GM12878 (cell line): ENCODE data around the gene MAP1LC3A. TPM values are rescaled to one million over a fixed set of nuclear protein-coding genes. Genes with fewer than 3 reads are reported as not detected.

ENCODE experiments used
- ATF3 ChIP-seq: IDR thresholded peaks from 2 replicates; pipeline ENCODE4 v1.6.1; 2011; ENCODE audit warnings: low read depth, mild to moderate bottlenecking, low read length, moderate library complexity, borderline replicate concordance; ENCODE audit errors: extremely low read depth
- BACH1 ChIP-seq: fragments of 450-650 bp; IDR thresholded peaks from 2 replicates; pipeline ENCODE4 v1.6.1; 2017; ENCODE audit warnings: mild to moderate bottlenecking, borderline replicate concordance
- BHLHE40 ChIP-seq, 2 experiments: fragments of 450-650 bp in 1 of 2; IDR thresholded peaks; 2 replicates each; pipeline ENCODE4 v1.6.1; 2011 to 2017; ENCODE audit warnings: low read depth in 2 of 2, borderline replicate concordance in 1 of 2, improper control_type of control experiment in 1 of 2, low read length in 1 of 2, mild to moderate bottlenecking in 1 of 2
- CREB1 ChIP-seq: IDR thresholded peaks from 2 replicates; pipeline ENCODE4 v1.6.1; 2012; ENCODE audit warnings: low read depth, mild to moderate bottlenecking, inconsistent platforms
- E2F8 ChIP-seq: fragments of 450-650 bp; IDR thresholded peaks from 2 replicates; pipeline ENCODE4 v1.6.1; 2018; ENCODE audit warnings: mild to moderate bottlenecking, low read depth, moderate library complexity; ENCODE audit not compliant: partially characterized antibody
- HSF1 ChIP-seq: fragments of 150-350 bp; IDR thresholded peaks from 2 replicates; pipeline ENCODE4 v1.6.1; 2014; ENCODE audit warnings: mild to moderate bottlenecking, low read depth, low read length
- LARP7 ChIP-seq: fragments of 450-650 bp; IDR thresholded peaks from 2 replicates; pipeline ENCODE4 v1.6.1; 2017; ENCODE audit warnings: mild to moderate bottlenecking
- MTA2 ChIP-seq: fragments of 450-650 bp; IDR thresholded peaks from 2 replicates; pipeline ENCODE4 v1.6.1; 2016; ENCODE audit warnings: low read depth, mild to moderate bottlenecking, moderate library complexity
- NFXL1 ChIP-seq: fragments of 450-650 bp; IDR thresholded peaks from 2 replicates; pipeline ENCODE4 v1.6.1; 2017; ENCODE audit warnings: antibody characterized with exemption, mild to moderate bottlenecking, borderline replicate concordance
- NR2C2 ChIP-seq: IDR thresholded peaks from 2 replicates; pipeline ENCODE4 v1.6.1; 2011; ENCODE audit warnings: borderline replicate concordance, low read depth; ENCODE audit not compliant: control insufficient read depth, insufficient read length
- PBX3 ChIP-seq: IDR thresholded peaks from 2 replicates; pipeline ENCODE4 v1.6.1; 2011; ENCODE audit warnings: mild to moderate bottlenecking, low read depth, low read length, moderate library complexity; ENCODE audit not compliant: insufficient replicate concordance
- POLR2AphosphoS2 ChIP-seq: IDR thresholded peaks from 2 replicates; pipeline ENCODE4 v1.6.1; 2011; ENCODE audit warnings: low read depth, mild to moderate bottlenecking, low read length, improper control_type of control experiment, moderate library complexity
- PRDM15 ChIP-seq: fragments of 450-650 bp; formaldehyde crosslinking; IDR thresholded peaks from 2 replicates; pipeline ENCODE4 v1.4.0; 2020; ENCODE audit warnings: mild to moderate bottlenecking, moderate library complexity
- SREBF1 ChIP-seq: IDR thresholded peaks from 2 replicates; pipeline ENCODE4 v1.6.1; 2012; ENCODE audit warnings: mild to moderate bottlenecking, low read length
- STAT3 ChIP-seq: IDR thresholded peaks from 2 replicates; pipeline ENCODE4 v1.6.1; 2011; ENCODE audit warnings: low read depth, low read length, improper control_type of control experiment
- TBL1XR1 ChIP-seq: IDR thresholded peaks from 2 replicates; pipeline ENCODE4 v1.6.1; 2012; ENCODE audit warnings: low read depth, low read length, improper control_type of control experiment
- ZNF24 ChIP-seq: fragments of 450-650 bp; IDR thresholded peaks from 2 replicates; pipeline ENCODE4 v1.6.1; 2017; ENCODE audit warnings: antibody characterized with exemption, mild to moderate bottlenecking
- ZNF384 ChIP-seq: IDR thresholded peaks from 2 replicates; pipeline ENCODE4 v1.6.1; 2012; ENCODE audit warnings: low read depth, mild to moderate bottlenecking, low read length, improper control_type of control experiment, borderline replicate concordance
- polyA plus RNA-seq, 11 experiments: library from polyadenylated mRNA; depleted of rRNA in 4 of 11; unstranded in 6 of 11; stranded (reverse) in 5 of 11; fragments of >200 nt; fragmentation: Nextera tagmentation in 4 of 11; fragmentation: Illumina TruSeq in 1 of 11; extraction: Ambion mirVana in 4 of 11; extraction: Trizol in 1 of 11; gene quantifications; 1 replicate in 1 of 11; 2 replicates in 10 of 11; pipeline versions ENCODE4 v1.2.1 to v1.2.3, GENCODE V29; 2011 to 2016; ENCODE audit warnings: inconsistent platforms in 2 of 11, missing spikeins in 2 of 11, low read depth in 1 of 11
- total RNA-seq, 4 experiments: library from RNA; depleted of rRNA in 3 of 4; stranded (reverse); fragments of >200 nt in 3 of 4; fragmentation: Illumina TruSeq in 1 of 4; extraction: Trizol in 1 of 4; gene quantifications; 2 replicates each; pipeline versions ENCODE4 v1.2.1 to v1.2.3, GENCODE V29; 2013 to 2021

Gene MAP1LC3A
- total and polyA plus RNA-seq, 10 of the 15 experiments (the other 5 are each of a cell fraction or from before 2014, with no cell fraction given) = 0.27 to 1.2 (median 0.39) TPM; not detected in 4

GRCh38 chr20:34558320-34559218, at the start of gene MAP1LC3A (continued):
- no peak for TF ChIP-seq HSF1
- TF ChIP-seq NR2C2 = no peak
- TF ChIP-seq ATF3 = no peak
- no peak for TF ChIP-seq NFXL1
- no peak for TF ChIP-seq E2F8
- TF ChIP-seq ZNF24 = no peak
- no peak for TF ChIP-seq STAT3
- TF ChIP-seq PRDM15 = no peak
- TF ChIP-seq LARP7 = 0 out of 2 replicates have a peak, but pooled peaks have one; percentile 60
- TF ChIP-seq PBX3 = no peak
- TF ChIP-seq SREBF1 = no peak
- no peak for TF ChIP-seq BACH1
- TF ChIP-seq ZNF384 = no peak
- peak; percentile 97 for TF ChIP-seq CREB1
- peak in 1 of 2 experiments; percentile 62; a peak in 2 of 4 replicates for TF ChIP-seq BHLHE40 (IDR thresholded peaks at IDR 0.05; ENCODE audit: borderline replicate concordance in 1 of 2, low read depth in 2 of 2, low read length in 1 of 2)
- no peak for TF ChIP-seq TBL1XR1
- TF ChIP-seq POLR2AphosphoS2 = no peak
- TF ChIP-seq MTA2 = no peak
